Mucosa of descending colon (tissue), 3 donors: Measurements from ENCODE around the gene VRK3. TPM values are rescaled to one million over a fixed set of nuclear protein-coding genes. Genes with fewer than 3 reads are reported as not detected.

Experiments used
- ATAC-seq: fragments of 200-7000 bp; cut with Tn5 transposase; one replicate; pipeline ENCODE4 v1.9.1; 2020; ENCODE audit warnings: mild to moderate bottlenecking, moderate library complexity
- DNase-seq, 3 donors: peaks; one replicate each; pipeline ENCODE4 v3.0.0-alpha.2; 2020
- H3K36me3 ChIP-seq: fragments of 200-600 bp; one replicate; pipeline ENCODE4 v1.8.0; 2021; ENCODE audit warnings: low read depth, mild to moderate bottlenecking
- H3K4me1 ChIP-seq: fragments of 200-600 bp; one replicate; pipeline ENCODE4 v1.8.0; 2021; ENCODE audit warnings: low read depth, mild to moderate bottlenecking
- H3K4me3 ChIP-seq: fragments of 200-600 bp; one replicate; pipeline ENCODE4 v1.8.0; 2021; ENCODE audit warnings: mild to moderate bottlenecking
- H3K9me3 ChIP-seq: fragments of 200-600 bp; one replicate; pipeline ENCODE4 v1.8.0; 2021; ENCODE audit warnings: mild to moderate bottlenecking
- CTCF ChIP-seq: fragments of 200-600 bp; IDR thresholded peaks from one replicate; pipeline ENCODE4 v1.8.0; 2022; ENCODE audit warnings: antibody characterized with exemption, mild to moderate bottlenecking
- intact Hi-C, 2 donors: fragments of 100-400 bp; cut with DNase I in 1 of 2; cut with micrococcal nuclease in 1 of 2; formaldehyde crosslinking; loops; one replicate each; pipeline versions ENCODE4 v1.11.0 to v1.11.1; 2022; cut with DNase I, micrococcal nuclease
- total RNA-seq, 3 donors: library from RNA; stranded (reverse); fragmentation: NEBNext Ultra II Directional in 2 of 3; extraction: Animal tissue kit (Norgen Biotek cat#: 25700) in 2 of 3; gene quantifications; one replicate each; pipeline versions ENCODE4 v1.2.1 to v1.2.4, GENCODE V29; 2021 to 2023
- donor health status: DM: no; HTN: no; CAD: no; lungs with moderate emphysema.
- donor health status: DM: no; HTN: no; CAD: no.
- donor health status: DM: no; HTN: yes; CAD: no.

The VRK3 gene
- total RNA-seq, 3 donors from 2014 or later, result 53.8 to 72.9 (median 62.7) TPM

GRCh38 chr19:50040967-50041366, 15.8 kb upstream of the VRK3 start:
- peaks cover 27% of the 10 kb centered on the region for H3K9me3 ChIP-seq
- peaks cover 19% of the 10 kb centered on the region for H3K36me3 ChIP-seq
- DNase-seq (no peak), ATAC-seq (no peak)
- no peak overlapping the region for H3K4me3 ChIP-seq
- peaks cover 6% of the 10 kb centered on the region for H3K4me1 ChIP-seq
- intact Hi-C loops, result no loop called here
- TF ChIP-seq CTCF, result no peak

DNA sequence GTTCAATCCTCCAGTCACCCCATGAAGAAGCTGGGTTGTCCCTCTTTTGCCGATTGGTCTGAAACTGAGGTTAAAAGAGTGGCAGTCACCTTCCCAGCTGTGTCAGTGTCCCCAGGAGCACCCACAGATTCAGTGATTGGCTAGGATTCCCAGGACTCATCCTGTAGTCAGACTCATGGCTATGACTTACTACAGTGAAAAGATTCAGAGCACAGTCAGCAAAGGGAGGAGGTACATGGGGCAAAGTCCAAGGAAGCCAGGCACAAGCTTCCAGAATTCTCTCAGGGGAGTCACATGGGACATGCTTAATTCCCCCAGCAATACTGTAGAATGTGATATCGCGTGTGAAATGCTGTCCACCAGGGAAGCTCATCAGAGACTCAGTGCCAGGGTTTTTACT, 14.8 kb upstream of the VRK3 start:
- Histone ChIP-seq H3K4me3 (no peak overlapping the region), H3K9me3 (peaks cover 17% of the 10 kb centered on the region), H3K4me1 (peaks cover 6% of the 10 kb centered on the region), H3K36me3 (peaks cover 14% of the 10 kb centered on the region)
- intact Hi-C loops, result no loop called here
- peak; percentile 91 for ATAC-seq
- DNase-seq, result peak in 1 of 3 donors; percentile 17
- TF ChIP-seq CTCF, result no peak

GRCh38 chr19:50036908-50037307, 11.7 kb upstream of the VRK3 start:
- intact Hi-C loops, result no loop called here
- Histone ChIP-seq H3K9me3 (no peaks in the 10 kb centered on the region), H3K36me3 (peaks cover 3% of the 10 kb centered on the region), H3K4me1 (peaks cover 6% of the 10 kb centered on the region), H3K4me3 (no peak overlapping the region)
- DNase-seq (no peak), ATAC-seq (no peak)
- TF ChIP-seq CTCF, result no peak

- ATAC-seq (no peak), DNase-seq (no peak)
- H3K4me1 ChIP-seq, result peaks cover 11% of the 10 kb centered on the region
- H3K4me3 ChIP-seq, result no peak overlapping the region
- intact Hi-C loops, result no loop called here
- no peaks in the 10 kb centered on the region for H3K9me3 ChIP-seq
- TF ChIP-seq CTCF, result no peak
- no peaks in the 10 kb centered on the region for H3K36me3 ChIP-seq
Measured at GRCh38 chr19:50030937-50031336, 5.8 kb upstream of the VRK3 start.

DNA sequence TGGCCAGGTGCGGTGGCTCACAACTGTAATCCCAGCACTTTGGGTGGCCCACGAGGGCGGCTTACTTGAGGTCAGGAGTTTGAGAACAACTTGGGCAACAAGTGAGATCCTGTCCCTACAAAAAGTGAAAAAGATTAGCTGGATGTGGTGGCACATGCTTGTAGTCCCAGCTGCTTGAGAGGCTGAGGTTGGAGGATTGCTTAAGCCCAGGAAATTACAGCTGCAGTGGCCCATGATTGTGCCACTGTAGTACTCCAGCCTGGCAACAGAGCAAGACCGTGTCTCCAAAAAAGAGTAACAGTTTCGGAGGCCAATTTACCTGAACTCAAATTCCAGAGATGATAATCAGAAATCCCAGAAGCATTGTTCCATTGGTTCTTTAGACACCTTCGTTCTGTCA, 5.1 kb upstream of the VRK3 start:
- ATAC-seq (no peak), DNase-seq (no peak)
- Histone ChIP-seq H3K36me3 (peaks cover 4% of the 10 kb centered on the region), H3K4me3 (no peak overlapping the region), H3K9me3 (no peaks in the 10 kb centered on the region), H3K4me1 (peaks cover 11% of the 10 kb centered on the region)
- intact Hi-C loops, result no loop called here
- no peak for TF ChIP-seq CTCF

DNA sequence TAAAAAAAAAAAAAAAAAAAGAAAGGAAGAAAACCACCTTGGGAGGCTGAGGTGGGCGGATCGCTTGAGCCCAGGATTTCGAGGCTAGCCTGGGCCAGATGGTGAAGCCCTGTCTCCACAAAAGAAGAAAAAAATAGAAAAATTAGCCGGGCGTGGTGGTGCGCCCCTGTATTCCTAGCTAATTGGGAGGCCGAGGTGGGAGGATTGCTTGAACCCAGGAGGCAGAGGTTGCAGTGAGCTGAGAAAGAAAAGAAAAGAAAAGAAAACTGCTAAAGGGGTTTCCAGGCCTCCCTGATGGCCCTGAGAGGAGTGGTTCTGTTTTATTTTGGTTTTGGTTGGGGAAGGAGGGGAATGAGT, 1.4 kb upstream of the VRK3 start:
- H3K4me3 ChIP-seq, result no peak overlapping the region
- no peaks in the 10 kb centered on the region for H3K9me3 ChIP-seq
- no peak for TF ChIP-seq CTCF
- intact Hi-C loops, result no loop called here
- DNase-seq (peak in 1 of 3 donors; percentile 17), ATAC-seq (no peak)
- H3K36me3 ChIP-seq, result peaks cover 6% of the 10 kb centered on the region
- peaks cover 23% of the 10 kb centered on the region for H3K4me1 ChIP-seq
